IMR-90 (cell line): ENCODE data around the gene GPRC5D.
A peak's percentile ranks its signal among the peaks of the same experiment; 100 is the strongest.

ENCODE experiments used
- CEBPB ChIP-seq: IDR thresholded peaks from 2 replicates; pipeline ENCODE4 v1.6.1; 2012; ENCODE audit warnings: low read depth, low read length, improper control_type of control experiment
- TF ChIP-seq, protein P1 (sequence below): conservative IDR thresholded peaks from 2 replicates; pipeline ENCODE4 v1.5.1; 2012; ENCODE audit warnings: mild to moderate bottlenecking, low read depth, low read length, improper control_type of control experiment

GRCh38 chr12:12901158-12901791 lies 50.7 kb downstream of the GPRC5D start:
- TF ChIP-seq, protein P1, sequence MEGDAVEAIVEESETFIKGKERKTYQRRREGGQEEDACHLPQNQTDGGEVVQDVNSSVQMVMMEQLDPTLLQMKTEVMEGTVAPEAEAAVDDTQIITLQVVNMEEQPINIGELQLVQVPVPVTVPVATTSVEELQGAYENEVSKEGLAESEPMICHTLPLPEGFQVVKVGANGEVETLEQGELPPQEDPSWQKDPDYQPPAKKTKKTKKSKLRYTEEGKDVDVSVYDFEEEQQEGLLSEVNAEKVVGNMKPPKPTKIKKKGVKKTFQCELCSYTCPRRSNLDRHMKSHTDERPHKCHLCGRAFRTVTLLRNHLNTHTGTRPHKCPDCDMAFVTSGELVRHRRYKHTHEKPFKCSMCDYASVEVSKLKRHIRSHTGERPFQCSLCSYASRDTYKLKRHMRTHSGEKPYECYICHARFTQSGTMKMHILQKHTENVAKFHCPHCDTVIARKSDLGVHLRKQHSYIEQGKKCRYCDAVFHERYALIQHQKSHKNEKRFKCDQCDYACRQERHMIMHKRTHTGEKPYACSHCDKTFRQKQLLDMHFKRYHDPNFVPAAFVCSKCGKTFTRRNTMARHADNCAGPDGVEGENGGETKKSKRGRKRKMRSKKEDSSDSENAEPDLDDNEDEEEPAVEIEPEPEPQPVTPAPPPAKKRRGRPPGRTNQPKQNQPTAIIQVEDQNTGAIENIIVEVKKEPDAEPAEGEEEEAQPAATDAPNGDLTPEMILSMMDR, result 0 out of 2 replicates have a peak, but pooled peaks have one; percentile 1
- peak; percentile 98 for TF ChIP-seq CEBPB
